ENCODE data around the gene NR5A1. TPM values are rescaled to one million over a fixed set of nuclear protein-coding genes. Genes with fewer than 3 reads are reported as not detected.

NR5A1 gene
- polyA plus RNA-seq, 3 donors: not detected

DNA sequence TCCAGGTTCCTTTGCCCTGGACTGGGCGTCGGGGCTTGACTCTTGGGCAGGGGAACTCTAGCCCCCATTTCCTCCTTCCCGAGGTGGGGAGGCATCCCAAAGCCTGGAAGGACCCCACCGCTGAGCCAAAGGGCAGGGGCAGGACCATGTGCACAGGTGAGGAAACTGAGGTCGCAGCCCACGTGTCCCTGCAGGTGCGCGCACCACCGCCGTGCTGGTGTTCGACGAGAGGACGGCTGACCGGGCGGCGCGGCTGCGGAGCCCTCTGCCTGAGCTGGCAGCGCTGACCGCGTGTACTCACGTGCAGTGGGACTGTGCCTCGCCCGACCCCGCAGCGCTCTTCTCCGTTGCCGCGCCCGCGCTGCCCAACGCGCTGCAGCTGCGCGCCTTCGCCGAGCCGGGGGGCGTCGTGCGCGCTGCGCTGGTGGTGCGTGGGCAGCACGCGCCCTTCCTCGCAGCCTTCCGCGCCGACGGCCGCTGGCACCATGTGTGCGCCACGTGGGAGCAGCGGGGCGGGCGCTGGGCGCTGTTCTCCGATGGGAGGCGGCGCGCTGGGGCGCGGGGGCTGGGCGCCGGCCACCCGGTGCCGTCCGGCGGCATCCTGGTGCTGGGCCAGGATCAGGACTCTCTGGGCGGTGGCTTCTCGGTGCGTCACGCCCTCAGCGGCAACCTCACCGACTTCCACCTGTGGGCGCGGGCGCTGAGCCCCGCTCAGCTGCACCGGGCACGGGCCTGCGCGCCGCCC lies 54.2 kb downstream of the NR5A1 start:
- H3K27me3 ChIP-seq (ENCODE audit: control insufficient read depth in 2 of 2, insufficient read depth in 2 of 2, low read length in 2 of 2): peaks cover 18 to 38% of the 10 kb centered on the region in 2 donors
- DNase-seq: no peak
- intact Hi-C loops (cut with micrococcal nuclease): no loop called here
- H3K4me3 ChIP-seq (replicated peaks in 1 of 3; ENCODE audit: low read depth in 2 of 3, low read length in 3 of 3): peak overlapping the region in 1 of 3 experiments; percentile 46
- no peaks in the 10 kb centered on the region for H3K79me2 ChIP-seq (ENCODE audit: insufficient read depth, low read length)
- TF ChIP-seq, protein P1, sequence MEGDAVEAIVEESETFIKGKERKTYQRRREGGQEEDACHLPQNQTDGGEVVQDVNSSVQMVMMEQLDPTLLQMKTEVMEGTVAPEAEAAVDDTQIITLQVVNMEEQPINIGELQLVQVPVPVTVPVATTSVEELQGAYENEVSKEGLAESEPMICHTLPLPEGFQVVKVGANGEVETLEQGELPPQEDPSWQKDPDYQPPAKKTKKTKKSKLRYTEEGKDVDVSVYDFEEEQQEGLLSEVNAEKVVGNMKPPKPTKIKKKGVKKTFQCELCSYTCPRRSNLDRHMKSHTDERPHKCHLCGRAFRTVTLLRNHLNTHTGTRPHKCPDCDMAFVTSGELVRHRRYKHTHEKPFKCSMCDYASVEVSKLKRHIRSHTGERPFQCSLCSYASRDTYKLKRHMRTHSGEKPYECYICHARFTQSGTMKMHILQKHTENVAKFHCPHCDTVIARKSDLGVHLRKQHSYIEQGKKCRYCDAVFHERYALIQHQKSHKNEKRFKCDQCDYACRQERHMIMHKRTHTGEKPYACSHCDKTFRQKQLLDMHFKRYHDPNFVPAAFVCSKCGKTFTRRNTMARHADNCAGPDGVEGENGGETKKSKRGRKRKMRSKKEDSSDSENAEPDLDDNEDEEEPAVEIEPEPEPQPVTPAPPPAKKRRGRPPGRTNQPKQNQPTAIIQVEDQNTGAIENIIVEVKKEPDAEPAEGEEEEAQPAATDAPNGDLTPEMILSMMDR (IDR thresholded peaks at IDR 0.05): no peak
- H4K20me1 ChIP-seq (ENCODE audit: insufficient read depth, low read length): no peaks in the 10 kb centered on the region
- 41% methylated on average over 85 of the region's 85 CpGs for WGBS (ENCODE audit: insufficient coverage)
- H2AFZ ChIP-seq (ENCODE audit: insufficient read depth, low read depth, low read length, poor library complexity, severe bottlenecking): no peak overlapping the region
- Mint-ChIP-seq H3K4me1 (peaks cover 7% of the 10 kb centered on the region), H3K9me3 (peaks cover 0 to 10% (median 0%) of the 10 kb centered on the region in 7 donors), H3K27ac (no peak overlapping the region), H3K36me3 (no peaks in the 10 kb centered on the region), H3K4me3 (peak overlapping the region in 1 of 2 donors; percentile 72), H3K27me3 (ENCODE audit: low read depth in 3 of 3) (peaks cover 35 to 58% (median 55%) of the 10 kb centered on the region in 3 donors)
- no peak overlapping the region for H3K9ac ChIP-seq (ENCODE audit: insufficient read depth, low read length, poor library complexity, severe bottlenecking)
- peaks cover 0 to 6% of the 10 kb centered on the region in 2 donors for H3K9me3 ChIP-seq (replicated peaks in 1 of 2; ENCODE audit: control insufficient read depth in 1 of 2, insufficient read depth in 1 of 2, low read length in 2 of 2)
- H3K4me2 ChIP-seq (replicated peaks; ENCODE audit: extremely low read depth, low read length, poor library complexity, severe bottlenecking): peak overlapping the region; percentile 54
- H3K36me3 ChIP-seq (replicated peaks in 1 of 2; ENCODE audit: control insufficient read depth in 1 of 2, insufficient read depth in 2 of 2, low read length in 2 of 2): no peaks in the 10 kb centered on the region
- no peak overlapping the region for H3K27ac ChIP-seq (ENCODE audit: low read depth in 1 of 2, low read length in 2 of 2)
- peaks cover 0 to 7% of the 10 kb centered on the region in 2 donors for H3K4me1 ChIP-seq (ENCODE audit: control insufficient read depth in 1 of 2, insufficient read depth in 2 of 2, low read length in 2 of 2)

DNA sequence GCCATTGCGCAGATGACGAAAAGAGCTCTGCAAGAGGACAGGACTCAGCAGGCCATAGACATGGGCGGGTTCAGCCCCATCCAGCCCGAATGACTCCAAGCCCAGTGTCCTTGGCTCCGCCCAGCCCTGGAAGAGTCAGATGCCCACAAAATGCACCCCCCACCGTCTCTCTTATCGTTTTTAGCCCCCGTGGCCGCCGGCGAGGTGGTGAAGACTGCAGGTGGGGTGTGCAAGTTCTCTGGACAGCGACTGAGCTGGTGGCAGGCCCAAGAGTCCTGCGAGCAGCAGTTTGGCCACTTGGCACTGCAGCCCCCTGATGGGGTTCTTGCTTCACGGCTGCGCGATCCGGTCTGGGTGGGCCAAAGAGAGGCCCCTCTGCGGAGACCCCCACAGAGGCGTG lies 54.9 kb downstream of the NR5A1 start:
- DNase-seq: no peak
- Mint-ChIP-seq H3K4me3 (peak overlapping the region in 1 of 2 donors; percentile 72), H3K27ac (no peak overlapping the region), H3K27me3 (ENCODE audit: low read depth in 3 of 3) (peaks cover 35 to 58% (median 54%) of the 10 kb centered on the region in 3 donors), H3K9me3 (peaks cover 0 to 10% (median 0%) of the 10 kb centered on the region in 7 donors), H3K36me3 (no peaks in the 10 kb centered on the region), H3K4me1 (peaks cover 7% of the 10 kb centered on the region)
- no peak overlapping the region for H3K27ac ChIP-seq (ENCODE audit: low read depth in 1 of 2, low read length in 2 of 2)
- H3K36me3 ChIP-seq (replicated peaks in 1 of 2; ENCODE audit: control insufficient read depth in 1 of 2, insufficient read depth in 2 of 2, low read length in 2 of 2): no peaks in the 10 kb centered on the region
- no peak overlapping the region for H2AFZ ChIP-seq (ENCODE audit: insufficient read depth, low read depth, low read length, poor library complexity, severe bottlenecking)
- intact Hi-C loops (cut with micrococcal nuclease): no loop called here
- no peaks in the 10 kb centered on the region for H4K20me1 ChIP-seq (ENCODE audit: insufficient read depth, low read length)
- H3K4me2 ChIP-seq (replicated peaks; ENCODE audit: extremely low read depth, low read length, poor library complexity, severe bottlenecking): no peak overlapping the region
- peaks cover 0 to 7% of the 10 kb centered on the region in 2 donors for H3K4me1 ChIP-seq (ENCODE audit: control insufficient read depth in 1 of 2, insufficient read depth in 2 of 2, low read length in 2 of 2)
- H3K79me2 ChIP-seq (ENCODE audit: insufficient read depth, low read length): no peaks in the 10 kb centered on the region
- H3K27me3 ChIP-seq (ENCODE audit: control insufficient read depth in 2 of 2, insufficient read depth in 2 of 2, low read length in 2 of 2): peaks cover 18 to 38% of the 10 kb centered on the region in 2 donors
- H3K4me3 ChIP-seq (replicated peaks in 1 of 3; ENCODE audit: low read depth in 2 of 3, low read length in 3 of 3): no peak overlapping the region
- TF ChIP-seq, protein P1 (IDR thresholded peaks at IDR 0.05): no peak
- H3K9me3 ChIP-seq (replicated peaks in 1 of 2; ENCODE audit: control insufficient read depth in 1 of 2, insufficient read depth in 1 of 2, low read length in 2 of 2): peaks cover 0 to 6% of the 10 kb centered on the region in 2 donors
- no peak overlapping the region for H3K9ac ChIP-seq (ENCODE audit: insufficient read depth, low read length, poor library complexity, severe bottlenecking)
- 83% methylated on average over 18 of the region's 19 CpGs for WGBS (ENCODE audit: insufficient coverage)
